Endothelial cell of umbilical vein (primary cell): ENCODE data around the gene PALD1. TPM values are rescaled to one million over a fixed set of nuclear protein-coding genes. Genes with fewer than 3 reads are reported as not detected.

Experiments
- BruUV-seq: library from RNA; stranded (reverse); fragments of 400-500 nt; replicated peaks from 2 replicates; lab custom pipeline; 2021; lab: Mats Ljungman, UMichigan
- CTCF ChIA-PET: fragments of 300-600, 350-600 bp; sonication (Branson Sonifier 250); formaldehyde crosslinking; loops from one replicate; lab custom pipeline; 2021; ENCODE audit warnings: antibody characterized with exemption, inconsistent platforms; lab: Charles Lee
- POLR2A ChIA-PET: fragments of 300-600, 350-600 bp; sonication (Branson Sonifier 250); formaldehyde crosslinking; loops from one replicate; lab custom pipeline; 2021; ENCODE audit warnings: antibody characterized with exemption, inconsistent platforms; lab: Charles Lee
- DNase-seq: peaks from one replicate; pipeline ENCODE4 v3.0.0-alpha.2; 2011; ENCODE audit warnings: low read depth, low spot score
- FAIRE-seq: peaks from 2 replicates; lab custom pipeline; 2011; peaks lifted over from hg19 to GRCh38; lab: Jason Lieb, UNC
- H2AFZ ChIP-seq: 2 replicates; pipeline ENCODE4 v1.6.0; 2012; ENCODE audit warnings: low read depth, low read length, control low read depth, inconsistent platforms
- H3K27ac ChIP-seq: 2 replicates; pipeline ENCODE4 v1.5.1; 2011; ENCODE audit warnings: low read depth, mild to moderate bottlenecking, control low read depth, low read length, moderate library complexity; ENCODE audit not compliant: insufficient read depth
- H3K27me3 ChIP-seq, 2 experiments: 2 replicates each; pipeline versions ENCODE4 v1.6.0 to v1.6.1; 2011; ENCODE audit warnings: low read length in 2 of 2, mixed read lengths in 1 of 2; ENCODE audit not compliant: control insufficient read depth in 2 of 2, insufficient read depth in 2 of 2
- H3K36me3 ChIP-seq, 2 experiments: 2 replicates in 1 of 2; 3 replicates in 1 of 2; pipeline ENCODE4 v1.5.1; 2011; ENCODE audit warnings: low read length in 2 of 2, mild to moderate bottlenecking in 1 of 2, moderate library complexity in 1 of 2; ENCODE audit not compliant: control insufficient read depth in 2 of 2, insufficient read depth in 2 of 2; ENCODE audit errors: extremely low read depth in 1 of 2
- H3K4me1 ChIP-seq: 3 replicates; pipeline ENCODE4 v1.5.1; 2011; ENCODE audit warnings: mild to moderate bottlenecking, low read length; ENCODE audit not compliant: control insufficient read depth, insufficient read depth; ENCODE audit errors: extremely low read depth
- H3K4me2 ChIP-seq: 2 replicates; pipeline ENCODE4 v1.6.1; 2011; ENCODE audit warnings: low read length, control low read depth, mixed read lengths; ENCODE audit not compliant: insufficient read depth
- H3K4me3 ChIP-seq, 3 experiments: fragments of 200-600 bp in 1 of 3; sonication (generic), shearing (Covaris generic) in 1 of 3; replicated peaks in 1 of 3; 2 replicates each; pipeline ENCODE4 v1.5.1; 2011 to 2016; ENCODE audit warnings: control low read depth in 3 of 3, low read length in 3 of 3, mild to moderate bottlenecking in 2 of 3, inconsistent platforms in 1 of 3, low read depth in 1 of 3, moderate library complexity in 1 of 3; ENCODE audit not compliant: insufficient read depth in 1 of 3
- H3K79me2 ChIP-seq: 2 replicates; pipeline ENCODE4 v1.6.0; 2012; ENCODE audit warnings: low read length, inconsistent platforms; ENCODE audit not compliant: control insufficient read depth, insufficient read depth
- H3K9ac ChIP-seq: replicated peaks from 2 replicates; pipeline ENCODE3; 2011; ENCODE audit warnings: low read length, control low read depth; ENCODE audit not compliant: insufficient read depth; ENCODE audit errors: extremely low read depth
- H3K9me1 ChIP-seq: replicated peaks from 3 replicates; pipeline ENCODE4 v1.6.0; 2011; ENCODE audit warnings: mild to moderate bottlenecking, low read length; ENCODE audit not compliant: control insufficient read depth, insufficient read depth; ENCODE audit errors: extremely low read depth
- H3K9me3 ChIP-seq: replicated peaks from 2 replicates; pipeline ENCODE4 v1.5.1; 2012; ENCODE audit warnings: low read length, inconsistent platforms; ENCODE audit not compliant: control insufficient read depth, insufficient read depth
- H4K20me1 ChIP-seq: replicated peaks from 2 replicates; pipeline ENCODE3; 2011; ENCODE audit warnings: mild to moderate bottlenecking, low read length; ENCODE audit not compliant: control insufficient read depth, insufficient read depth; ENCODE audit errors: extremely low read depth
- CTCF ChIP-seq, 2 donors: IDR thresholded peaks; 1 replicate in 1 of 2; 2 replicates in 1 of 2; pipeline ENCODE4 v1.5.1; 2011; ENCODE audit warnings: low read length in 2 of 2, mild to moderate bottlenecking in 2 of 2, moderate library complexity in 2 of 2, control low read depth in 1 of 2, inconsistent platforms in 1 of 2, low read depth in 1 of 2; ENCODE audit not compliant: insufficient read depth in 1 of 2; ENCODE audit errors: extremely low read depth in 1 of 2
- EZH2 ChIP-seq: IDR thresholded peaks from 2 replicates; pipeline ENCODE4 v1.6.1; 2012; ENCODE audit warnings: borderline replicate concordance, low read depth, mild to moderate bottlenecking, moderate library complexity, low read length, inconsistent platforms; ENCODE audit not compliant: severe bottlenecking
- FOS ChIP-seq: IDR thresholded peaks from 2 replicates; pipeline ENCODE4 v1.6.1; 2011; ENCODE audit warnings: mild to moderate bottlenecking, low read length, moderate library complexity, borderline replicate concordance; ENCODE audit not compliant: insufficient read depth
- GATA2 ChIP-seq: IDR thresholded peaks from 2 replicates; pipeline ENCODE4 v1.7.0; 2011; ENCODE audit warnings: low read depth, mild to moderate bottlenecking, moderate library complexity, mixed read lengths, low read length; ENCODE audit not compliant: insufficient read length, insufficient read depth
- JUN ChIP-seq: IDR thresholded peaks from 2 replicates; pipeline ENCODE4 v1.6.1; 2011; ENCODE audit warnings: borderline replicate concordance, low read depth; ENCODE audit not compliant: insufficient read length, insufficient read depth
- MAX ChIP-seq: IDR thresholded peaks from 2 replicates; pipeline ENCODE4 v1.6.1; 2011; ENCODE audit not compliant: insufficient read depth, insufficient read length
- MYC ChIP-seq: IDR thresholded peaks from one replicate; pipeline ENCODE4 v1.6.1; 2011; ENCODE audit warnings: mild to moderate bottlenecking, low read depth, low read length
- POLR2A ChIP-seq: IDR thresholded peaks from 2 replicates; pipeline ENCODE4 v1.6.1; 2012; ENCODE audit warnings: low read depth, mild to moderate bottlenecking, control low read depth, low read length
- POLR2AphosphoS5 ChIP-seq: IDR thresholded peaks from 2 replicates; pipeline ENCODE4 v1.6.1; 2012; ENCODE audit warnings: low read depth, mild to moderate bottlenecking, control low read depth, low read length, moderate library complexity; ENCODE audit not compliant: insufficient read depth
- dilution Hi-C: fragments of 300-500 bp; cut with MboI; formaldehyde crosslinking; loops from one replicate; pipeline ENCODE4 v1.15.0; 2019; ENCODE audit warnings: low sequenced_read_pairs; ENCODE audit not compliant: extremely low pct_ligation_motif_present
- intact Hi-C: fragments of 100-400 bp; cut with micrococcal nuclease; formaldehyde crosslinking; loops from one replicate; pipeline ENCODE4 v1.10.0; 2022
- polyA plus RNA-seq, 4 experiments: library from polyadenylated mRNA; depleted of rRNA in 3 of 4; stranded (reverse) in 3 of 4; unstranded in 1 of 4; fragments of >200 nt; gene quantifications; 2 replicates each; pipeline versions ENCODE4 v1.2.1 to v1.2.3, GENCODE V29; 2011 to 2012; ENCODE audit warnings: missing spikeins in 1 of 4
- total RNA-seq: library from RNA; stranded (reverse); gene quantifications from 2 replicates; pipeline ENCODE4 v1.2.3, GENCODE V29; 2021

Gene PALD1
- total and polyA plus RNA-seq, 2 donors (not counting 3 experiments of a cell fraction or from before 2014, with no cell fraction given) = 16.6 to 73.3 TPM

GRCh38 chr10:70596860-70597809 lies 118.6 kb downstream of the PALD1 start:
- Histone ChIP-seq H3K4me2 (no peak overlapping the region), H3K9me3 (no peaks in the 10 kb centered on the region), H3K9ac (no peak overlapping the region), H3K27ac (no peak overlapping the region), H2AFZ (no peak overlapping the region), H3K4me1 (no peaks in the 10 kb centered on the region), H4K20me1 (no peaks in the 10 kb centered on the region), H3K9me1 (no peaks in the 10 kb centered on the region), H3K27me3 (peaks cover 3% of the 10 kb centered on the region in 2 experiments), H3K79me2 (no peaks in the 10 kb centered on the region), H3K4me3 (no peak overlapping the region), H3K36me3 (no peaks in the 10 kb centered on the region)
- dilution Hi-C loops = no loop called here
- DNase-seq = no peak
- intact Hi-C loops = no loop called here
- no TSS peak for BruUV-seq
- peak; percentile 24 for FAIRE-seq
- CTCF ChIA-PET = no interaction called here
- TF ChIP-seq POLR2A = no peak
- TF ChIP-seq MYC = no peak
- TF ChIP-seq MAX = no peak
- no peak for TF ChIP-seq CTCF (IDR thresholded peaks at IDR 0.05; ENCODE audit: extremely low read depth in 1 of 2, insufficient read depth in 1 of 2, low read depth in 1 of 2, low read length in 2 of 2)
- TF ChIP-seq EZH2 = no peak
- TF ChIP-seq JUN = no peak
- no peak for TF ChIP-seq POLR2AphosphoS5
- no peak for TF ChIP-seq FOS
- no peak for TF ChIP-seq GATA2
- POLR2A ChIA-PET = no interaction called here
